ENCODE data around the gene CEP19. TPM values are rescaled to one million over a fixed set of nuclear protein-coding genes. Genes with fewer than 3 reads are reported as not detected.

The CEP19 gene
- total and polyA plus RNA-seq, 2 of the 4 experiments (the other 2 are of a cell fraction), result 1.1 to 1.4 TPM

GRCh38 chr3:196749125-196749524, 37.1 kb upstream of the CEP19 start:
- Histone ChIP-seq H3K4me1 (ENCODE audit: control insufficient read depth, insufficient read depth, low read length) (no peaks in the 10 kb centered on the region; the same call in 1 of the 2 replicates), H3K9me3 (ENCODE audit: control insufficient read depth, insufficient read depth, low read length) (0 out of 2 replicates have a peak, but pooled peaks cover 1% of the 10 kb centered on the region), H4K20me1 (ENCODE audit: insufficient read depth, low read length) (peaks cover 48% of the 10 kb centered on the region), H3K23ac (ENCODE audit: low read depth, low read length) (no peak overlapping the region), H2BK20ac (ENCODE audit: low read depth, low read length) (no peak overlapping the region), H3K56ac (ENCODE audit: extremely low read depth, insufficient read depth, low read length) (no peak overlapping the region), H2BK5ac (ENCODE audit: low read depth, low read length, poor library complexity, severe bottlenecking) (no peak overlapping the region), H2AK9ac (replicated peaks; ENCODE audit: low read depth, low read length, poor library complexity) (no peak overlapping the region), H3K27me3 (ENCODE audit: control insufficient read depth, insufficient read depth, low read length) (no peaks in the 10 kb centered on the region), H3K4me3 (ENCODE audit: insufficient read depth, low read depth, low read length) (no peak overlapping the region), H2AFZ (replicated peaks; ENCODE audit: low read length, poor library complexity) (no peak overlapping the region), H3K9me1 (ENCODE audit: insufficient read depth, low read length) (peaks cover 4% of the 10 kb centered on the region; the same call in 1 of the 2 replicates), H3K14ac (replicated peaks; ENCODE audit: low read depth, low read length) (no peak overlapping the region), H3K9ac (ENCODE audit: low read depth, low read length) (no peak overlapping the region), H3K27ac (ENCODE audit: insufficient read depth, low read length) (no peak overlapping the region), H3K4ac (ENCODE audit: low read depth, low read length) (no peak overlapping the region), H4K5ac (ENCODE audit: low read depth, low read length) (no peak overlapping the region), H4K8ac (ENCODE audit: low read depth in 2 of 2, low read length in 2 of 2) (no peak overlapping the region), H4K91ac (ENCODE audit: insufficient read depth, low read depth, low read length) (no peak overlapping the region), H3K36me3 (ENCODE audit: control insufficient read depth, insufficient read depth, low read length) (peaks cover 4% of the 10 kb centered on the region; the same call in 1 of the 2 replicates), H2BK120ac (ENCODE audit: low read depth, low read length) (no peak overlapping the region), H2AK5ac (ENCODE audit: low read depth, low read length) (no peak overlapping the region), H3K18ac (ENCODE audit: low read depth, low read length) (no peak overlapping the region), H3K4me2 (ENCODE audit: low read depth, low read length) (no peak overlapping the region), H2BK15ac (ENCODE audit: low read depth, low read length) (no peak overlapping the region), H3K79me1 (ENCODE audit: low read depth in 1 of 2, low read length in 2 of 2) (peaks cover 13 to 45% of the 10 kb centered on the region in 2 experiments; a peak in 3 of 4 replicates)
- ChIA-PET POLR2A (ENCODE audit: unreplicated experiment) (no interaction called here), CTCF (interaction anchor here (0.6 kb wide), 1 partner anchor 549 kb away, joined by 3 read pairs; no protein-coding TSS in a partner anchor)
- ATAC-seq (ENCODE audit: low read depth) (no peak), DNase-seq (no peak)
- dilution Hi-C loops (cut with HindIII; ENCODE audit: low sequenced_read_pairs, unreplicated experiment), result no loop called here
- no CpG with 5 or more reads among the region's 8 CpGs for WGBS, 2 experiments (ENCODE audit: extremely low coverage in 2 of 2, insufficient read length in 1 of 2)
- TF ChIP-seq RCOR1 (IDR thresholded peaks at IDR 0.05; ENCODE audit: insufficient replicate concordance, low read length) (no peak), POLR2A (IDR thresholded peaks at IDR 0.05; ENCODE audit: low read depth, low read length) (no peak), FOS (IDR thresholded peaks at IDR 0.05; ENCODE audit: low read depth, low read length) (no peak), MXI1 (IDR thresholded peaks at IDR 0.05; ENCODE audit: borderline replicate concordance, low read depth, low read length) (no peak), BHLHE40 (IDR thresholded peaks at IDR 0.05; ENCODE audit: low read depth, low read length) (no peak), RAD21 (IDR thresholded peaks at IDR 0.05; ENCODE audit: low read length) (no peak), CTCF (conservative IDR thresholded peaks at IDR 0.05; ENCODE audit: low read depth, low read length) (no peak), MAFK (IDR thresholded peaks at IDR 0.05; ENCODE audit: low read depth, low read length) (no peak), NFE2L2 (IDR thresholded peaks at IDR 0.05; ENCODE audit: low read depth, low read length) (no peak), SMC3 (IDR thresholded peaks at IDR 0.05; ENCODE audit: low read depth, low read length) (no peak), RFX5 (IDR thresholded peaks at IDR 0.05; ENCODE audit: low read depth, low read length) (no peak)
- TF ChIP-seq, protein P1, sequence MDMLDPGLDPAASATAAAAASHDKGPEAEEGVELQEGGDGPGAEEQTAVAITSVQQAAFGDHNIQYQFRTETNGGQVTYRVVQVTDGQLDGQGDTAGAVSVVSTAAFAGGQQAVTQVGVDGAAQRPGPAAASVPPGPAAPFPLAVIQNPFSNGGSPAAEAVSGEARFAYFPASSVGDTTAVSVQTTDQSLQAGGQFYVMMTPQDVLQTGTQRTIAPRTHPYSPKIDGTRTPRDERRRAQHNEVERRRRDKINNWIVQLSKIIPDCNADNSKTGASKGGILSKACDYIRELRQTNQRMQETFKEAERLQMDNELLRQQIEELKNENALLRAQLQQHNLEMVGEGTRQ (IDR thresholded peaks at IDR 0.05; ENCODE audit: low read depth, low read length), result no peak
- BruUV-seq (replicated peaks), result no TSS peak
- in situ Hi-C loops (cut with MboI; ENCODE audit: low sequenced_read_pairs), result no loop called here
- intact Hi-C loops (cut with micrococcal nuclease), result no loop called here

Data from IMR-90 (cell line).